Astrocyte (in vitro differentiated cells and primary cell): ENCODE measurements around the gene DLGAP5. TPM values are rescaled to one million over a fixed set of nuclear protein-coding genes. Genes with fewer than 3 reads are reported as not detected.

Source experiments
- DNase-seq: peaks from one replicate; pipeline ENCODE4 v3.0.0-alpha.2; 2010; ENCODE audit warnings: low read depth
- FAIRE-seq: peaks from 2 replicates; lab custom pipeline; 2011; peaks lifted over from hg19 to GRCh38; lab: Jason Lieb, UNC
- H2AFZ ChIP-seq: 2 replicates; pipeline ENCODE4 v1.6.0; 2012; ENCODE audit warnings: low read depth, low read length, inconsistent platforms
- H3K27ac ChIP-seq: 2 replicates; pipeline ENCODE4 v1.5.1; 2011; ENCODE audit warnings: low read depth, low read length, inconsistent platforms
- H3K27me3 ChIP-seq: 2 replicates; pipeline ENCODE4 v1.6.0; 2011; ENCODE audit warnings: low read length, inconsistent platforms; ENCODE audit not compliant: insufficient read depth
- H3K36me3 ChIP-seq: 2 replicates; pipeline ENCODE4 v1.5.1; 2011; ENCODE audit warnings: low read length, inconsistent platforms; ENCODE audit not compliant: insufficient read depth
- H3K4me1 ChIP-seq: 2 replicates; pipeline ENCODE4 v1.5.1; 2011; ENCODE audit warnings: low read length, inconsistent platforms; ENCODE audit not compliant: insufficient read depth
- H3K4me2 ChIP-seq: 2 replicates; pipeline ENCODE4 v1.6.0; 2012; ENCODE audit warnings: low read length, inconsistent platforms
- H3K4me3 ChIP-seq: 2 replicates; pipeline ENCODE4 v1.5.1; 2011; ENCODE audit warnings: low read depth, mild to moderate bottlenecking, low read length, inconsistent platforms; ENCODE audit not compliant: insufficient read depth
- H3K79me2 ChIP-seq: 2 replicates; pipeline ENCODE4 v1.6.0; 2012; ENCODE audit warnings: mild to moderate bottlenecking, low read length, inconsistent platforms; ENCODE audit not compliant: insufficient read depth
- H3K9ac ChIP-seq: 2 replicates; pipeline ENCODE4 v1.6.0; 2012; ENCODE audit warnings: mild to moderate bottlenecking, low read length, inconsistent platforms
- H3K9me3 ChIP-seq: 2 replicates; pipeline ENCODE4 v1.5.1; 2012; ENCODE audit warnings: low read depth, mild to moderate bottlenecking, low read length, inconsistent platforms; ENCODE audit not compliant: insufficient read depth
- H4K20me1 ChIP-seq: 2 replicates; pipeline ENCODE4 v1.6.0; 2012; ENCODE audit warnings: low read length, inconsistent platforms; ENCODE audit not compliant: insufficient read depth
- H3K27ac Mint-ChIP-seq: one replicate; pipeline ENCODE4 v1.8.0; 2021; ENCODE audit warnings: mild to moderate bottlenecking, mixed read lengths; ENCODE audit not compliant: unreplicated experiment
- H3K27me3 Mint-ChIP-seq: one replicate; pipeline ENCODE4 v1.8.0; 2021; ENCODE audit warnings: low read depth, mixed read lengths; ENCODE audit not compliant: unreplicated experiment
- H3K36me3 Mint-ChIP-seq: one replicate; pipeline ENCODE4 v1.8.0; 2021; ENCODE audit warnings: low read depth, mixed read lengths; ENCODE audit not compliant: unreplicated experiment
- H3K4me1 Mint-ChIP-seq: one replicate; pipeline ENCODE4 v1.8.0; 2021; ENCODE audit warnings: low read depth, mixed read lengths; ENCODE audit not compliant: unreplicated experiment
- H3K4me3 Mint-ChIP-seq: one replicate; pipeline ENCODE4 v1.8.0; 2021; ENCODE audit warnings: mild to moderate bottlenecking, moderate library complexity, mixed read lengths; ENCODE audit not compliant: unreplicated experiment
- H3K9me3 Mint-ChIP-seq: one replicate; pipeline ENCODE4 v1.8.0; 2021; ENCODE audit warnings: mild to moderate bottlenecking, mixed read lengths; ENCODE audit not compliant: unreplicated experiment
- CTCF ChIP-seq: IDR thresholded peaks from 2 replicates; pipeline ENCODE4 v1.5.1; 2011; ENCODE audit warnings: low read depth, mild to moderate bottlenecking, inconsistent platforms, low read length, moderate library complexity; ENCODE audit not compliant: insufficient read depth
- EZH2 ChIP-seq: IDR thresholded peaks from 2 replicates; pipeline ENCODE4 v1.6.1; 2012; ENCODE audit warnings: mild to moderate bottlenecking, low read length, inconsistent platforms; ENCODE audit not compliant: insufficient read depth
- total RNA-seq: library from RNA; stranded (reverse); gene quantifications from 2 replicates; pipeline ENCODE4 v1.2.1, GENCODE V29; 2021

DLGAP5 gene
- total RNA-seq, 1 donor from 2014 or later: 5.4 TPM

- Mint-ChIP-seq H3K36me3 (no peaks in the 10 kb centered on the region), H3K27me3 (no peaks in the 10 kb centered on the region), H3K9me3 (no peaks in the 10 kb centered on the region), H3K4me3 (no peak overlapping the region), H3K4me1 (peaks cover 3% of the 10 kb centered on the region), H3K27ac (no peak overlapping the region)
- Histone ChIP-seq H3K9ac (no peak overlapping the region), H3K36me3 (no peaks in the 10 kb centered on the region), H3K4me2 (no peak overlapping the region), H3K4me1 (no peaks in the 10 kb centered on the region), H3K79me2 (no peaks in the 10 kb centered on the region), H3K9me3 (no peaks in the 10 kb centered on the region), H2AFZ (no peak overlapping the region), H3K4me3 (no peak overlapping the region), H4K20me1 (no peaks in the 10 kb centered on the region), H3K27ac (no peak overlapping the region), H3K27me3 (no peaks in the 10 kb centered on the region)
- DNase-seq (no peak), FAIRE-seq (no peak)
- no peak for TF ChIP-seq EZH2
- TF ChIP-seq CTCF: no peak
Observed at GRCh38 chr14:55207832-55208231, 16.4 kb upstream of the DLGAP5 start.

GRCh38 chr14:55206175-55206693 lies 14.8 kb upstream of the DLGAP5 start:
- Mint-ChIP-seq H3K27ac (no peak overlapping the region), H3K4me3 (no peak overlapping the region), H3K36me3 (no peaks in the 10 kb centered on the region), H3K9me3 (no peaks in the 10 kb centered on the region), H3K4me1 (no peaks in the 10 kb centered on the region), H3K27me3 (no peaks in the 10 kb centered on the region)
- Histone ChIP-seq H4K20me1 (no peaks in the 10 kb centered on the region), H2AFZ (no peak overlapping the region), H3K36me3 (no peaks in the 10 kb centered on the region), H3K79me2 (no peaks in the 10 kb centered on the region), H3K9ac (no peak overlapping the region), H3K27ac (no peak overlapping the region), H3K27me3 (no peaks in the 10 kb centered on the region), H3K4me2 (no peak overlapping the region), H3K4me3 (no peak overlapping the region), H3K9me3 (no peaks in the 10 kb centered on the region), H3K4me1 (no peaks in the 10 kb centered on the region)
- no peak for DNase-seq
- no peak for FAIRE-seq
- no peak for TF ChIP-seq CTCF
- TF ChIP-seq EZH2: no peak

- no peaks in the 10 kb centered on the region for H3K36me3 Mint-ChIP-seq
- no peaks in the 10 kb centered on the region for H3K9me3 ChIP-seq
- no peaks in the 10 kb centered on the region for H3K36me3 ChIP-seq
- H2AFZ ChIP-seq: no peak overlapping the region
- H3K27me3 ChIP-seq: no peaks in the 10 kb centered on the region
- no peak for TF ChIP-seq EZH2
- TF ChIP-seq CTCF: no peak
- H3K4me3 ChIP-seq: no peak overlapping the region
- H3K4me2 ChIP-seq: no peak overlapping the region
- no peaks in the 10 kb centered on the region for H3K4me1 Mint-ChIP-seq
- no peaks in the 10 kb centered on the region for H4K20me1 ChIP-seq
- no peak overlapping the region for H3K27ac ChIP-seq
- H3K4me1 ChIP-seq: no peaks in the 10 kb centered on the region
- H3K27me3 Mint-ChIP-seq: no peaks in the 10 kb centered on the region
- no peaks in the 10 kb centered on the region for H3K9me3 Mint-ChIP-seq
- no peaks in the 10 kb centered on the region for H3K79me2 ChIP-seq
- no peak overlapping the region for H3K27ac Mint-ChIP-seq
- no peak for DNase-seq
- no peak for FAIRE-seq
- no peak overlapping the region for H3K4me3 Mint-ChIP-seq
- H3K9ac ChIP-seq: no peak overlapping the region
Observed at GRCh38 chr14:55201219-55202101, 10.1 kb upstream of the DLGAP5 start.
